ENCODE measurements around the gene CHST11. TPM values are rescaled to one million over a fixed set of nuclear protein-coding genes. Genes with fewer than 3 reads are reported as not detected.

CHST11 gene
- total and polyA plus RNA-seq, 2 of the 4 experiments (the other 2 are of a cell fraction): 1.4 to 2.7 TPM

DNA sequence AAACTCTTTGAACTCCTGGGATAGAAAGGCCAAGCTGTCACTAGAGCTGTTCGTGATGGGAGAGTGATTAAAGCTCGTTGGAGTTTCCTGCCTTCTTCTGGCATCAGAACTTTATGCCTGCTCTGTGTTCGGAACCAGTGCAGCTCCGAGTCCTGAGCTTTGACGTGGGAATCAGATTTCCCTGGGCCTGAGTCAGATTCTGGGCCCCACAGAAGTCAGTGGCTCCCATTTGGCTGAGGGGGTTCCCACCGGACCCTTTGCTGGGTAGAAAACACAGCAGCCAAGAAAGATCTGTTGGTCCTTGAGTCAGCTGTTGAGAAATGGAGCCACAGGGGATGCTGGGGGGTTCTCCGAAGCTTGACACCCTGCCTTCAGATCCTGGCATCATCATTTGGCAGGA, 238.0 kb downstream of the CHST11 start:
- no peak overlapping the region for H4K5ac ChIP-seq (ENCODE audit: low read depth, low read length)
- no peak overlapping the region for H2AK9ac ChIP-seq (replicated peaks; ENCODE audit: low read depth, low read length, poor library complexity)
- no TSS peak for BruUV-seq (replicated peaks)
- H4K91ac ChIP-seq (ENCODE audit: insufficient read depth, low read depth, low read length): no peak overlapping the region
- ATAC-seq (ENCODE audit: low read depth) (no peak), DNase-seq (no peak)
- peak overlapping the region; percentile 65; the same call in 1 of the 2 replicates for H2AK5ac ChIP-seq (ENCODE audit: low read depth, low read length)
- H2BK15ac ChIP-seq (ENCODE audit: low read depth, low read length): 0 out of 3 replicates have a peak overlapping the region, but pooled peaks have one; percentile 23
- H3K56ac ChIP-seq (ENCODE audit: extremely low read depth, insufficient read depth, low read length): no peak overlapping the region
- H3K36me3 ChIP-seq (ENCODE audit: control insufficient read depth, insufficient read depth, low read length): no peaks in the 10 kb centered on the region
- no peak overlapping the region for H3K18ac ChIP-seq (ENCODE audit: low read depth, low read length)
- WGBS, 2 experiments (ENCODE audit: extremely low coverage in 2 of 2, insufficient read length in 1 of 2): 70% methylated on average over 5 of the region's 7 CpGs; no CpG with 5 or more reads in 1 of the 2 experiments
- H3K23ac ChIP-seq (ENCODE audit: low read depth, low read length): no peak overlapping the region
- ChIA-PET CTCF (interaction anchor here (1.0 to 1.1 kb wide), 2 partner anchors 11 to 313 kb away, joined by 3 read pairs; no protein-coding TSS in a partner anchor), POLR2A (ENCODE audit: unreplicated experiment) (no interaction called here)
- intact Hi-C loops (cut with micrococcal nuclease) (no loop called here), dilution Hi-C loops (cut with HindIII; ENCODE audit: low sequenced_read_pairs, unreplicated experiment) (no loop called here), in situ Hi-C loops (cut with MboI; ENCODE audit: low sequenced_read_pairs) (no loop called here)
- no peak overlapping the region for H2AFZ ChIP-seq (replicated peaks; ENCODE audit: low read length, poor library complexity)
- peaks cover 4% of the 10 kb centered on the region; the same call in 1 of the 2 replicates for H3K4me1 ChIP-seq (ENCODE audit: control insufficient read depth, insufficient read depth, low read length)
- peak overlapping the region; percentile 5; the same call in 1 of the 2 replicates for H3K14ac ChIP-seq (replicated peaks; ENCODE audit: low read depth, low read length)
- H3K79me1 ChIP-seq (ENCODE audit: low read depth in 1 of 2, low read length in 2 of 2): no peaks in the 10 kb centered on the region
- TF ChIP-seq FOS (IDR thresholded peaks at IDR 0.05; ENCODE audit: low read depth, low read length) (no peak), MAFK (IDR thresholded peaks at IDR 0.05; ENCODE audit: low read depth, low read length) (no peak), RFX5 (IDR thresholded peaks at IDR 0.05; ENCODE audit: low read depth, low read length) (no peak), MXI1 (IDR thresholded peaks at IDR 0.05; ENCODE audit: borderline replicate concordance, low read depth, low read length) (no peak)
- no peaks in the 10 kb centered on the region for H4K20me1 ChIP-seq (ENCODE audit: insufficient read depth, low read length)
- H3K9ac ChIP-seq (ENCODE audit: low read depth, low read length): no peak overlapping the region
- H2BK120ac ChIP-seq (ENCODE audit: low read depth, low read length): no peak overlapping the region
- no peak overlapping the region; the same call in 1 of the 2 replicates for H3K4ac ChIP-seq (ENCODE audit: low read depth, low read length)
- H3K27me3 ChIP-seq (ENCODE audit: control insufficient read depth, insufficient read depth, low read length): 0 out of 2 replicates have a peak, but pooled peaks cover 4% of the 10 kb centered on the region
- H3K27ac ChIP-seq (ENCODE audit: insufficient read depth, low read length): no peak overlapping the region
- H3K4me2 ChIP-seq (ENCODE audit: low read depth, low read length): no peak overlapping the region
- H3K9me3 ChIP-seq (ENCODE audit: control insufficient read depth, insufficient read depth, low read length): no peaks in the 10 kb centered on the region
- H2BK5ac ChIP-seq (ENCODE audit: low read depth, low read length, poor library complexity, severe bottlenecking): no peak overlapping the region
- H2BK20ac ChIP-seq (ENCODE audit: low read depth, low read length): no peak overlapping the region
- no peak overlapping the region for H3K4me3 ChIP-seq (ENCODE audit: insufficient read depth, low read depth, low read length)
- H3K9me1 ChIP-seq (ENCODE audit: insufficient read depth, low read length): 0 out of 2 replicates have a peak, but pooled peaks cover 5% of the 10 kb centered on the region
- H4K8ac ChIP-seq (ENCODE audit: low read depth in 2 of 2, low read length in 2 of 2): peak overlapping the region in 1 of 2 experiments; percentile 23; a peak in 1 of 4 replicates
